SK-N-SH (cell line): Measurements from ENCODE around the gene EDN2.
A peak's percentile ranks its signal among the peaks of the same experiment; 100 is the strongest.

ENCODE experiments used
- SIN3A ChIP-seq: IDR thresholded peaks from 2 replicates; pipeline ENCODE4 v1.6.1; 2012; ENCODE audit warnings: low read depth, mild to moderate bottlenecking, low read length, moderate library complexity, borderline replicate concordance
- TF ChIP-seq, protein P1 (sequence below): IDR thresholded peaks from 2 replicates; pipeline ENCODE4 v1.4.0; 2012; ENCODE audit warnings: low read depth

GRCh38 chr1:41498804-41499203, 14.3 kb upstream of the EDN2 start:
- TF ChIP-seq, protein P1, sequence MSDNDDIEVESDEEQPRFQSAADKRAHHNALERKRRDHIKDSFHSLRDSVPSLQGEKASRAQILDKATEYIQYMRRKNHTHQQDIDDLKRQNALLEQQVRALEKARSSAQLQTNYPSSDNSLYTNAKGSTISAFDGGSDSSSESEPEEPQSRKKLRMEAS, result peak; percentile 80
- no peak for TF ChIP-seq SIN3A
